ENCODE results near the gene MEF2D. TPM values are rescaled to one million over a fixed set of nuclear protein-coding genes. Genes with fewer than 3 reads are reported as not detected.
A peak's percentile ranks its signal among the peaks of the same experiment; 100 is the strongest.

Gene MEF2D
- total and polyA plus RNA-seq, 2 donors (not counting 1 experiment from before 2014, with no cell fraction given): 65.6 to 128 TPM

GRCh38 chr1:156436141-156437036 is 64.2 kb downstream of the MEF2D start:
- Mint-ChIP-seq H3K4me1 (peaks cover 20% of the 10 kb centered on the region), H3K4me3 (peak overlapping the region; percentile 46), H3K9me3 (ENCODE audit: insufficient read depth) (no peaks in the 10 kb centered on the region), H3K27me3 (peaks cover 85% of the 10 kb centered on the region), H3K27ac (no peak overlapping the region)
- peaks cover 0 to 20% (median 0%) of the 10 kb centered on the region in 3 donors for H3K9me3 ChIP-seq (ENCODE audit: control extremely low read depth in 1 of 3, control insufficient read depth in 2 of 3, insufficient read depth in 1 of 3, low read length in 2 of 3)
- WGBS (ENCODE audit: insufficient coverage): 5% methylated on average over 74 of the region's 77 CpGs
- TF ChIP-seq, protein P1, sequence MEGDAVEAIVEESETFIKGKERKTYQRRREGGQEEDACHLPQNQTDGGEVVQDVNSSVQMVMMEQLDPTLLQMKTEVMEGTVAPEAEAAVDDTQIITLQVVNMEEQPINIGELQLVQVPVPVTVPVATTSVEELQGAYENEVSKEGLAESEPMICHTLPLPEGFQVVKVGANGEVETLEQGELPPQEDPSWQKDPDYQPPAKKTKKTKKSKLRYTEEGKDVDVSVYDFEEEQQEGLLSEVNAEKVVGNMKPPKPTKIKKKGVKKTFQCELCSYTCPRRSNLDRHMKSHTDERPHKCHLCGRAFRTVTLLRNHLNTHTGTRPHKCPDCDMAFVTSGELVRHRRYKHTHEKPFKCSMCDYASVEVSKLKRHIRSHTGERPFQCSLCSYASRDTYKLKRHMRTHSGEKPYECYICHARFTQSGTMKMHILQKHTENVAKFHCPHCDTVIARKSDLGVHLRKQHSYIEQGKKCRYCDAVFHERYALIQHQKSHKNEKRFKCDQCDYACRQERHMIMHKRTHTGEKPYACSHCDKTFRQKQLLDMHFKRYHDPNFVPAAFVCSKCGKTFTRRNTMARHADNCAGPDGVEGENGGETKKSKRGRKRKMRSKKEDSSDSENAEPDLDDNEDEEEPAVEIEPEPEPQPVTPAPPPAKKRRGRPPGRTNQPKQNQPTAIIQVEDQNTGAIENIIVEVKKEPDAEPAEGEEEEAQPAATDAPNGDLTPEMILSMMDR (IDR thresholded peaks at IDR 0.05): no peak
- peak; percentile 85 for TF ChIP-seq EZH2 (IDR thresholded peaks at IDR 0.05; ENCODE audit: borderline replicate concordance, insufficient read depth, low read depth, low read length, poor library complexity, severe bottlenecking)
- peaks cover 32 to 47% of the 10 kb centered on the region in 2 donors for H3K4me1 ChIP-seq (ENCODE audit: control insufficient read depth in 2 of 2, insufficient read depth in 2 of 2, low read length in 2 of 2)
- peak overlapping the region in 4 of 5 experiments; percentile 8 to 69 (median 43) for H3K4me3 ChIP-seq (ENCODE audit: control extremely low read depth in 1 of 5, extremely low read depth in 1 of 5, insufficient read depth in 1 of 5, low read depth in 2 of 5, low read length in 4 of 5)
- no peaks in the 10 kb centered on the region for H4K20me1 ChIP-seq (ENCODE audit: control insufficient read depth, insufficient read depth, low read length, poor library complexity, severe bottlenecking)
- ATAC-seq (ENCODE audit: low read depth) (peak; percentile 26), DNase-seq (peak; percentile 49)
- H3K36me3 ChIP-seq (replicated peaks in 1 of 2; ENCODE audit: control extremely low read depth in 1 of 2, control insufficient read depth in 1 of 2, extremely low read depth in 1 of 2, insufficient read depth in 2 of 2, low read length in 1 of 2): no peaks in the 10 kb centered on the region
- peak overlapping the region; percentile 57 for H3K9ac ChIP-seq (ENCODE audit: low read length)
- ChIA-PET CTCF (interaction anchor here (0.5 to 6.9 kb wide), 8 partner anchors 10 to 222 kb away, joined by 3 to 44 read pairs (median 4); no protein-coding TSS in a partner anchor), POLR2A (no interaction called here)
- peaks cover 0 to 93% (median 84%) of the 10 kb centered on the region in 4 experiments for H3K27me3 ChIP-seq (replicated peaks in 1 of 4; ENCODE audit: control extremely low read depth in 1 of 4, control insufficient read depth in 3 of 4, insufficient read depth in 4 of 4, low read length in 3 of 4)
- peak overlapping the region; percentile 88 for H3K4me2 ChIP-seq (replicated peaks; ENCODE audit: low read depth, low read length, poor library complexity, severe bottlenecking)
- no peak overlapping the region for H3K27ac ChIP-seq (ENCODE audit: low read length in 2 of 2)
- H3K79me2 ChIP-seq (ENCODE audit: control insufficient read depth, insufficient read depth, low read length): no peaks in the 10 kb centered on the region
- intact Hi-C loops (cut with micrococcal nuclease): loop anchor here (5.0 kb wide), 1 partner anchor 1359 kb away; the partner anchor contains the start of gene EFNA3
- H2AFZ ChIP-seq (ENCODE audit: insufficient read depth, low read depth, low read length, poor library complexity, severe bottlenecking): peak overlapping the region; percentile 1
